ENCODE results near the gene RPA3.
"Not testable (repeated sequence)": the region's sequence is repeated elsewhere in the genome, so short reads cannot be mapped to it uniquely, and the experiment has no call there.

Gene RPA3

GRCh38 chr7:7688310-7688709 lies 30.1 kb downstream of the RPA3 start:
- DNase-seq = no peak

- no peak for DNase-seq
These were observed 30.6 kb downstream of the RPA3 start for GRCh38 chr7:7687800-7688199.

- DNase-seq = no peak
These were observed 31.4 kb downstream of the RPA3 start for GRCh38 chr7:7686811-7687508.

- DNase-seq = no peak
These were observed 35.5 kb downstream of the RPA3 start for GRCh38 chr7:7682861-7683260.

- no peak for DNase-seq
These were observed 36.5 kb downstream of the RPA3 start for GRCh38 chr7:7681936-7682329.

GRCh38 chr7:7681191-7681935 lies 37.0 kb downstream of the RPA3 start:
- no peak for DNase-seq

GRCh38 chr7:7679640-7680039 lies 38.8 kb downstream of the RPA3 start:
- DNase-seq = not testable (repeated sequence)

- no peak for DNase-seq
These were observed 42.7 kb downstream of the RPA3 start for GRCh38 chr7:7675686-7676085.

GRCh38 chr7:7673240-7673550 lies 45.2 kb downstream of the RPA3 start:
- no peak for DNase-seq

- no peak for DNase-seq
These were observed 45.7 kb downstream of the RPA3 start for GRCh38 chr7:7672545-7673239.

GRCh38 chr7:7671361-7671760 lies 47.0 kb downstream of the RPA3 start:
- DNase-seq = no peak

GRCh38 chr7:7670490-7670889 lies 47.9 kb downstream of the RPA3 start:
- no peak for DNase-seq

GRCh38 chr7:7668706-7669105 lies 49.7 kb downstream of the RPA3 start:
- no peak for DNase-seq

- DNase-seq = no peak
These were observed 51.2 kb downstream of the RPA3 start for GRCh38 chr7:7667187-7667586.

GRCh38 chr7:7665031-7665430 lies 53.4 kb downstream of the RPA3 start:
- no peak for DNase-seq

- no peak for DNase-seq
These were observed 54.1 kb downstream of the RPA3 start for GRCh38 chr7:7664291-7664690.

GRCh38 chr7:7662527-7662926 lies 55.9 kb downstream of the RPA3 start:
- no peak for DNase-seq

- DNase-seq = not testable (repeated sequence)
These were observed 61.9 kb downstream of the RPA3 start for GRCh38 chr7:7656459-7656858.

GRCh38 chr7:7654964-7655715 lies 63.3 kb downstream of the RPA3 start:
- no peak for DNase-seq

- no peak for DNase-seq
These were observed 64.7 kb downstream of the RPA3 start for GRCh38 chr7:7653593-7654187.

- DNase-seq = no peak
These were observed 65.4 kb downstream of the RPA3 start for GRCh38 chr7:7652798-7653540.

GRCh38 chr7:7651479-7651878 lies 66.9 kb downstream of the RPA3 start:
- no peak for DNase-seq
